OCI-LY1 (cell line): ENCODE measurements around the gene SLC4A1.

Source experiments
- EZH2 ChIP-seq: fragments of 200-600 bp; sonication (generic), shearing (Covaris generic); IDR thresholded peaks from 2 replicates; pipeline ENCODE4 v1.8.0; 2017; ENCODE audit warnings: borderline replicate concordance, mixed run types, mild to moderate bottlenecking, antibody characterized with exemption, low read length, moderate library complexity, mixed read lengths
- TF ChIP-seq, protein P1 (sequence below): fragments of 200-600 bp; sonication (generic), shearing (Covaris generic); IDR thresholded peaks from 2 replicates; pipeline ENCODE4 v1.5.1; 2017; ENCODE audit warnings: mild to moderate bottlenecking, antibody characterized with exemption, low read length, moderate library complexity, mixed read lengths

GRCh38 chr17:44251062-44251461 is 16.9 kb downstream of the SLC4A1 start:
- TF ChIP-seq, protein P1, sequence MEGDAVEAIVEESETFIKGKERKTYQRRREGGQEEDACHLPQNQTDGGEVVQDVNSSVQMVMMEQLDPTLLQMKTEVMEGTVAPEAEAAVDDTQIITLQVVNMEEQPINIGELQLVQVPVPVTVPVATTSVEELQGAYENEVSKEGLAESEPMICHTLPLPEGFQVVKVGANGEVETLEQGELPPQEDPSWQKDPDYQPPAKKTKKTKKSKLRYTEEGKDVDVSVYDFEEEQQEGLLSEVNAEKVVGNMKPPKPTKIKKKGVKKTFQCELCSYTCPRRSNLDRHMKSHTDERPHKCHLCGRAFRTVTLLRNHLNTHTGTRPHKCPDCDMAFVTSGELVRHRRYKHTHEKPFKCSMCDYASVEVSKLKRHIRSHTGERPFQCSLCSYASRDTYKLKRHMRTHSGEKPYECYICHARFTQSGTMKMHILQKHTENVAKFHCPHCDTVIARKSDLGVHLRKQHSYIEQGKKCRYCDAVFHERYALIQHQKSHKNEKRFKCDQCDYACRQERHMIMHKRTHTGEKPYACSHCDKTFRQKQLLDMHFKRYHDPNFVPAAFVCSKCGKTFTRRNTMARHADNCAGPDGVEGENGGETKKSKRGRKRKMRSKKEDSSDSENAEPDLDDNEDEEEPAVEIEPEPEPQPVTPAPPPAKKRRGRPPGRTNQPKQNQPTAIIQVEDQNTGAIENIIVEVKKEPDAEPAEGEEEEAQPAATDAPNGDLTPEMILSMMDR: no peak
- TF ChIP-seq EZH2: no peak
